Epithelial cell of esophagus (primary cell): ENCODE data around the gene CFAP126.
A peak's percentile ranks its signal among the peaks of the same experiment; 100 is the strongest.
"Not testable (repeated sequence)": the region's sequence is repeated elsewhere in the genome, so short reads cannot be mapped to it uniquely, and the experiment has no call there.

Source experiments
- DNase-seq: peaks from one replicate; pipeline ENCODE4 v3.0.0; 2010; ENCODE audit warnings: low read depth
- H3K4me3 ChIP-seq: 2 replicates; pipeline ENCODE4 v1.5.1; 2011; ENCODE audit warnings: mild to moderate bottlenecking, low read length, control low read depth
- CTCF ChIP-seq: IDR thresholded peaks from 2 replicates; pipeline ENCODE4 v1.5.1; 2011; ENCODE audit warnings: low read depth, mild to moderate bottlenecking, low read length, control low read depth, inconsistent platforms; ENCODE audit not compliant: insufficient read depth; ENCODE audit errors: missing control alignments

The CFAP126 gene

GRCh38 chr1:161367684-161368400 lies at the start of gene CFAP126:
CFAP126 (minus strand) TSS chr1:161367876; CDS start chr1:161367868, 8 bp downstream.
- DNase-seq, result peak; percentile 75
- no peak for TF ChIP-seq CTCF
- H3K4me3 ChIP-seq, result no peak within 1 kb of the TSS

GRCh38 chr1:161413050-161413449 lies 45.4 kb upstream of the CFAP126 start:
- not testable (repeated sequence) for DNase-seq, H3K4me3 ChIP-seq

GRCh38 chr1:161410636-161410970 lies 42.9 kb upstream of the CFAP126 start:
- H3K4me3 ChIP-seq, DNase-seq: not testable (repeated sequence)

GRCh38 chr1:161409848-161410635 lies 42.4 kb upstream of the CFAP126 start:
- H3K4me3 ChIP-seq, DNase-seq: not testable (repeated sequence)

GRCh38 chr1:161408429-161409052 lies 40.9 kb upstream of the CFAP126 start:
- no peak overlapping the region for H3K4me3 ChIP-seq
- no peak for TF ChIP-seq CTCF
- no peak for DNase-seq

GRCh38 chr1:161407451-161407985 lies 39.8 kb upstream of the CFAP126 start:
- no peak for TF ChIP-seq CTCF
- H3K4me3 ChIP-seq, result no peak overlapping the region
- DNase-seq, result no peak

- not testable (repeated sequence) for DNase-seq, H3K4me3 ChIP-seq
Measured at GRCh38 chr1:161406551-161406950, 38.9 kb upstream of the CFAP126 start.

GRCh38 chr1:161404051-161404597 lies 36.4 kb upstream of the CFAP126 start:
- TF ChIP-seq CTCF, result no peak
- no peak overlapping the region for H3K4me3 ChIP-seq
- DNase-seq, result no peak
